Neuronal stem cell (in vitro differentiated cells): ENCODE results near the gene ADGRE1.
A peak's percentile ranks its signal among the peaks of the same experiment; 100 is the strongest.

Experiments used
- DNase-seq: peaks from one replicate; pipeline ENCODE4 v3.0.0-alpha.2; 2013; ENCODE audit warnings: low spot score
- H2AFZ ChIP-seq: one replicate; pipeline ENCODE4 v1.6.1; 2013; ENCODE audit warnings: mild to moderate bottlenecking, low read length, inconsistent platforms
- H2AK5ac ChIP-seq: 2 replicates; pipeline ENCODE4 v1.6.1; 2013; ENCODE audit warnings: low read depth, mild to moderate bottlenecking, inconsistent platforms, low read length, moderate library complexity, mixed read lengths
- H2BK120ac ChIP-seq: 2 replicates; pipeline ENCODE4 v1.6.1; 2013; ENCODE audit warnings: low read depth, mild to moderate bottlenecking, inconsistent platforms, low read length, moderate library complexity, mixed read lengths
- H2BK12ac ChIP-seq: one replicate; pipeline ENCODE4 v1.6.1; 2013; ENCODE audit warnings: low read length, inconsistent platforms
- H2BK15ac ChIP-seq: 2 replicates; pipeline ENCODE4 v1.6.1; 2013; ENCODE audit warnings: mild to moderate bottlenecking, low read length, inconsistent platforms, mixed read lengths
- H2BK5ac ChIP-seq: one replicate; pipeline ENCODE4 v1.6.1; 2013; ENCODE audit warnings: inconsistent platforms, mild to moderate bottlenecking, low read length, moderate library complexity
- H3K14ac ChIP-seq: one replicate; pipeline ENCODE4 v1.6.1; 2013; ENCODE audit warnings: low read length, inconsistent platforms
- H3K18ac ChIP-seq: 2 replicates; pipeline ENCODE4 v1.6.1; 2013; ENCODE audit warnings: low read length, inconsistent platforms
- H3K23ac ChIP-seq: 2 replicates; pipeline ENCODE4 v1.6.1; 2013; ENCODE audit warnings: low read depth, mild to moderate bottlenecking, mixed read lengths, low read length, inconsistent platforms; ENCODE audit not compliant: poor library complexity
- H3K27ac ChIP-seq: replicated peaks from 3 replicates; pipeline ENCODE4 v1.5.1; 2013; ENCODE audit warnings: low read length, inconsistent platforms
- H3K27me3 ChIP-seq, 3 experiments: 2 replicates each; pipeline ENCODE4 v1.6.1; 2013; ENCODE audit warnings: low read length in 3 of 3, mild to moderate bottlenecking in 2 of 3, inconsistent platforms in 1 of 3, low read depth in 1 of 3, mixed read lengths in 1 of 3, moderate library complexity in 1 of 3; ENCODE audit not compliant: control insufficient read depth in 3 of 3, insufficient read depth in 3 of 3
- H3K36me3 ChIP-seq, 2 donors: replicated peaks in 1 of 2; 2 replicates each; pipeline ENCODE4 v1.6.1; 2013; ENCODE audit warnings: low read length in 2 of 2; ENCODE audit not compliant: control insufficient read depth in 2 of 2, insufficient read depth in 2 of 2
- H3K4ac ChIP-seq: 2 replicates; pipeline ENCODE4 v1.6.1; 2013; ENCODE audit warnings: inconsistent platforms, mild to moderate bottlenecking, low read length, moderate library complexity
- H3K4me1 ChIP-seq, 2 donors: 1 replicate in 1 of 2; 2 replicates in 1 of 2; pipeline ENCODE4 v1.6.1; 2013; ENCODE audit warnings: low read length in 2 of 2, low read depth in 1 of 2; ENCODE audit not compliant: control insufficient read depth in 2 of 2, insufficient read depth in 1 of 2
- H3K4me2 ChIP-seq: one replicate; pipeline ENCODE4 v1.6.1; 2013; ENCODE audit warnings: mild to moderate bottlenecking, low read length, inconsistent platforms; ENCODE audit not compliant: insufficient read depth, poor library complexity, severe bottlenecking
- H3K4me3 ChIP-seq, 2 donors: 2 replicates each; pipeline ENCODE4 v1.5.1; 2013; ENCODE audit warnings: low read length in 2 of 2, mild to moderate bottlenecking in 2 of 2, inconsistent platforms in 1 of 2, moderate library complexity in 1 of 2
- H3K79me1 ChIP-seq: one replicate; pipeline ENCODE4 v1.6.1; 2013; ENCODE audit warnings: low read depth, mild to moderate bottlenecking, inconsistent platforms, low read length, moderate library complexity
- H3K9ac ChIP-seq: one replicate; pipeline ENCODE4 v1.6.1; 2013; ENCODE audit warnings: mild to moderate bottlenecking, low read depth, low read length, inconsistent platforms; ENCODE audit not compliant: poor library complexity
- H3K9me3 ChIP-seq, 2 donors: replicated peaks in 1 of 2; 2 replicates each; pipeline versions ENCODE3 to v1.6.1; 2013; ENCODE audit warnings: low read length in 2 of 2, mild to moderate bottlenecking in 2 of 2, inconsistent platforms in 1 of 2, low read depth in 1 of 2, mixed read lengths in 1 of 2, moderate library complexity in 1 of 2; ENCODE audit not compliant: control insufficient read depth in 2 of 2, insufficient read depth in 1 of 2
- H4K8ac ChIP-seq: one replicate; pipeline ENCODE4 v1.6.1; 2013; ENCODE audit warnings: low read depth, mild to moderate bottlenecking, inconsistent platforms, low read length, moderate library complexity
- H4K91ac ChIP-seq: one replicate; pipeline ENCODE4 v1.6.1; 2013; ENCODE audit warnings: low read length, low read depth, mild to moderate bottlenecking, inconsistent platforms; ENCODE audit not compliant: poor library complexity
- WGBS, 2 donors: extraction: QIAGEN DNeasy Blood & Tissue Kit; methylation state at CpG; one replicate each; pipeline ENCODE4 v1.1.7; 2013; ENCODE audit warnings: missing lambda C conversion rate in 2 of 2, mixed read lengths in 1 of 2; ENCODE audit not compliant: insufficient read length in 2 of 2, insufficient replicate concordance in 1 of 2; ENCODE audit errors: extremely low coverage in 2 of 2; 5-methylcytosine and 5-hydroxymethylcytosine counted together

The ADGRE1 gene

GRCh38 chr19:6967967-6968366 lies 80.6 kb downstream of the ADGRE1 start:
- no peak overlapping the region for H2BK5ac ChIP-seq
- no peak overlapping the region for H2AK5ac ChIP-seq
- no peak for DNase-seq
- no peak overlapping the region for H3K9ac ChIP-seq
- no peak overlapping the region for H4K91ac ChIP-seq
- no peaks in the 10 kb centered on the region for H3K36me3 ChIP-seq
- H2AFZ ChIP-seq = no peak overlapping the region
- WGBS, 2 donors = 100% methylated on average over 1 of the region's 4 CpGs; no CpG with 5 or more reads in 1 of the 2 donors
- peaks cover 0 to 31% of the 10 kb centered on the region in 2 donors for H3K9me3 ChIP-seq
- no peak overlapping the region for H3K4ac ChIP-seq
- H3K4me3 ChIP-seq = no peak overlapping the region
- H4K8ac ChIP-seq = no peak overlapping the region
- H2BK120ac ChIP-seq = no peak overlapping the region
- H3K18ac ChIP-seq = no peak overlapping the region
- no peaks in the 10 kb centered on the region for H3K4me1 ChIP-seq
- no peak overlapping the region for H3K27ac ChIP-seq
- no peak overlapping the region for H3K4me2 ChIP-seq
- H3K27me3 ChIP-seq = no peaks in the 10 kb centered on the region
- no peak overlapping the region for H3K14ac ChIP-seq
- no peak overlapping the region for H3K23ac ChIP-seq
- no peak overlapping the region for H2BK15ac ChIP-seq
- no peaks in the 10 kb centered on the region for H3K79me1 ChIP-seq
- no peak overlapping the region for H2BK12ac ChIP-seq

- Histone ChIP-seq H2AFZ (no peak overlapping the region), H4K91ac (no peak overlapping the region), H3K23ac (no peak overlapping the region), H3K9me3 (peaks cover 0 to 28% of the 10 kb centered on the region in 2 donors), H2BK120ac (no peak overlapping the region), H3K79me1 (no peaks in the 10 kb centered on the region), H3K4ac (no peak overlapping the region), H3K27me3 (peaks cover 0 to 2% (median 0%) of the 10 kb centered on the region in 3 experiments), H3K4me1 (no peaks in the 10 kb centered on the region), H2BK5ac (no peak overlapping the region), H3K9ac (no peak overlapping the region), H2AK5ac (no peak overlapping the region), H3K14ac (no peak overlapping the region), H3K36me3 (no peaks in the 10 kb centered on the region), H3K4me3 (no peak overlapping the region), H3K4me2 (no peak overlapping the region), H4K8ac (no peak overlapping the region), H3K18ac (no peak overlapping the region), H2BK15ac (no peak overlapping the region), H3K27ac (no peak overlapping the region), H2BK12ac (no peak overlapping the region)
- WGBS, 2 donors = no CpG with 5 or more reads among the region's 2 CpGs
- DNase-seq = no peak
Measured at GRCh38 chr19:6969490-6969889, 82.1 kb downstream of the ADGRE1 start.

- no CpG with 5 or more reads among the region's 2 CpGs for WGBS, 2 donors
- peaks cover 0 to 6% (median 0%) of the 10 kb centered on the region in 3 experiments for H3K27me3 ChIP-seq
- H3K27ac ChIP-seq = no peak overlapping the region
- no peak overlapping the region for H2AK5ac ChIP-seq
- H3K18ac ChIP-seq = no peak overlapping the region
- no peak overlapping the region for H3K4me3 ChIP-seq
- H3K23ac ChIP-seq = no peak overlapping the region
- no peak overlapping the region for H3K4ac ChIP-seq
- H3K79me1 ChIP-seq = no peaks in the 10 kb centered on the region
- no peaks in the 10 kb centered on the region for H3K4me1 ChIP-seq
- H2AFZ ChIP-seq = no peak overlapping the region
- H2BK15ac ChIP-seq = no peak overlapping the region
- no peak overlapping the region for H3K14ac ChIP-seq
- no peak overlapping the region for H2BK120ac ChIP-seq
- H3K36me3 ChIP-seq = no peaks in the 10 kb centered on the region
- no peak overlapping the region for H2BK5ac ChIP-seq
- H4K91ac ChIP-seq = no peak overlapping the region
- H4K8ac ChIP-seq = no peak overlapping the region
- DNase-seq = no peak
- peaks cover 0 to 30% of the 10 kb centered on the region in 2 donors for H3K9me3 ChIP-seq
- no peak overlapping the region for H3K9ac ChIP-seq
- no peak overlapping the region for H2BK12ac ChIP-seq
- H3K4me2 ChIP-seq = no peak overlapping the region
Measured at GRCh38 chr19:6970021-6970420, 82.6 kb downstream of the ADGRE1 start.

GRCh38 chr19:6970443-6970842 lies 83.1 kb downstream of the ADGRE1 start:
- Histone ChIP-seq H2AK5ac (no peak overlapping the region), H2BK120ac (no peak overlapping the region), H4K91ac (no peak overlapping the region), H2AFZ (peak overlapping the region; percentile 8), H3K4me3 (no peak overlapping the region), H2BK5ac (no peak overlapping the region), H3K27me3 (peaks cover 0 to 6% (median 0%) of the 10 kb centered on the region in 3 experiments), H3K18ac (no peak overlapping the region), H3K14ac (no peak overlapping the region), H3K4me2 (no peak overlapping the region), H3K27ac (no peak overlapping the region), H2BK12ac (no peak overlapping the region), H2BK15ac (no peak overlapping the region), H3K4me1 (no peaks in the 10 kb centered on the region), H3K79me1 (no peaks in the 10 kb centered on the region), H3K4ac (no peak overlapping the region), H3K23ac (no peak overlapping the region), H3K36me3 (no peaks in the 10 kb centered on the region), H3K9me3 (peaks cover 0 to 30% of the 10 kb centered on the region in 2 donors), H3K9ac (no peak overlapping the region), H4K8ac (no peak overlapping the region)
- WGBS, 2 donors = no CpG with 5 or more reads among the region's 5 CpGs
- no peak for DNase-seq
